ENCODE data around the gene PLCB1. TPM values are rescaled to one million over a fixed set of nuclear protein-coding genes. Genes with fewer than 3 reads are reported as not detected.

PLCB1 gene
- total and polyA plus RNA-seq, 2 experiments from 2014 or later = 14.9 to 20.7 TPM

DNA sequence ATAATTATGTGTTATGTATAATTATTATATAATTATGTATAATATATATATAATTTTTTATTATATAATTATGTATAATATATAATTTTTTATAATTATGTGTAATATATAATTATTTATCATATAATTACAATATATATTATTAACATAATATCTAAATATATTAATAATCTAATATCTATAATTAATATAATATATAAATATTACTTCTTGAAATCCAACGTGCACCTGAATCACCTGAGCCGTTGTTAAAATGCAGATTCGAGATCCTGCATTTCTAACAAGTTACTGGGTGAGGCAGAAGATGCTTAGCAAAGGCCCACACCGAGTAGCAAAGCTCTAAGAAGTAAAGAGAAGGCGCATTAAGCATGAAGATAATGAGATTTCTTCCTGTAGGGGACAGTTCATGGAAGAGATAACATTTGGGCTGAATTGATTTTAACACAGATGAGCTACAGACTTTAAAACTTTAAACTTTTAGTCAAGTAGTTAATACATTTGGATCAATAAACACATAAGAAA, 530.4 kb downstream of the PLCB1 start (continued):
- TF ChIP-seq, protein P1, sequence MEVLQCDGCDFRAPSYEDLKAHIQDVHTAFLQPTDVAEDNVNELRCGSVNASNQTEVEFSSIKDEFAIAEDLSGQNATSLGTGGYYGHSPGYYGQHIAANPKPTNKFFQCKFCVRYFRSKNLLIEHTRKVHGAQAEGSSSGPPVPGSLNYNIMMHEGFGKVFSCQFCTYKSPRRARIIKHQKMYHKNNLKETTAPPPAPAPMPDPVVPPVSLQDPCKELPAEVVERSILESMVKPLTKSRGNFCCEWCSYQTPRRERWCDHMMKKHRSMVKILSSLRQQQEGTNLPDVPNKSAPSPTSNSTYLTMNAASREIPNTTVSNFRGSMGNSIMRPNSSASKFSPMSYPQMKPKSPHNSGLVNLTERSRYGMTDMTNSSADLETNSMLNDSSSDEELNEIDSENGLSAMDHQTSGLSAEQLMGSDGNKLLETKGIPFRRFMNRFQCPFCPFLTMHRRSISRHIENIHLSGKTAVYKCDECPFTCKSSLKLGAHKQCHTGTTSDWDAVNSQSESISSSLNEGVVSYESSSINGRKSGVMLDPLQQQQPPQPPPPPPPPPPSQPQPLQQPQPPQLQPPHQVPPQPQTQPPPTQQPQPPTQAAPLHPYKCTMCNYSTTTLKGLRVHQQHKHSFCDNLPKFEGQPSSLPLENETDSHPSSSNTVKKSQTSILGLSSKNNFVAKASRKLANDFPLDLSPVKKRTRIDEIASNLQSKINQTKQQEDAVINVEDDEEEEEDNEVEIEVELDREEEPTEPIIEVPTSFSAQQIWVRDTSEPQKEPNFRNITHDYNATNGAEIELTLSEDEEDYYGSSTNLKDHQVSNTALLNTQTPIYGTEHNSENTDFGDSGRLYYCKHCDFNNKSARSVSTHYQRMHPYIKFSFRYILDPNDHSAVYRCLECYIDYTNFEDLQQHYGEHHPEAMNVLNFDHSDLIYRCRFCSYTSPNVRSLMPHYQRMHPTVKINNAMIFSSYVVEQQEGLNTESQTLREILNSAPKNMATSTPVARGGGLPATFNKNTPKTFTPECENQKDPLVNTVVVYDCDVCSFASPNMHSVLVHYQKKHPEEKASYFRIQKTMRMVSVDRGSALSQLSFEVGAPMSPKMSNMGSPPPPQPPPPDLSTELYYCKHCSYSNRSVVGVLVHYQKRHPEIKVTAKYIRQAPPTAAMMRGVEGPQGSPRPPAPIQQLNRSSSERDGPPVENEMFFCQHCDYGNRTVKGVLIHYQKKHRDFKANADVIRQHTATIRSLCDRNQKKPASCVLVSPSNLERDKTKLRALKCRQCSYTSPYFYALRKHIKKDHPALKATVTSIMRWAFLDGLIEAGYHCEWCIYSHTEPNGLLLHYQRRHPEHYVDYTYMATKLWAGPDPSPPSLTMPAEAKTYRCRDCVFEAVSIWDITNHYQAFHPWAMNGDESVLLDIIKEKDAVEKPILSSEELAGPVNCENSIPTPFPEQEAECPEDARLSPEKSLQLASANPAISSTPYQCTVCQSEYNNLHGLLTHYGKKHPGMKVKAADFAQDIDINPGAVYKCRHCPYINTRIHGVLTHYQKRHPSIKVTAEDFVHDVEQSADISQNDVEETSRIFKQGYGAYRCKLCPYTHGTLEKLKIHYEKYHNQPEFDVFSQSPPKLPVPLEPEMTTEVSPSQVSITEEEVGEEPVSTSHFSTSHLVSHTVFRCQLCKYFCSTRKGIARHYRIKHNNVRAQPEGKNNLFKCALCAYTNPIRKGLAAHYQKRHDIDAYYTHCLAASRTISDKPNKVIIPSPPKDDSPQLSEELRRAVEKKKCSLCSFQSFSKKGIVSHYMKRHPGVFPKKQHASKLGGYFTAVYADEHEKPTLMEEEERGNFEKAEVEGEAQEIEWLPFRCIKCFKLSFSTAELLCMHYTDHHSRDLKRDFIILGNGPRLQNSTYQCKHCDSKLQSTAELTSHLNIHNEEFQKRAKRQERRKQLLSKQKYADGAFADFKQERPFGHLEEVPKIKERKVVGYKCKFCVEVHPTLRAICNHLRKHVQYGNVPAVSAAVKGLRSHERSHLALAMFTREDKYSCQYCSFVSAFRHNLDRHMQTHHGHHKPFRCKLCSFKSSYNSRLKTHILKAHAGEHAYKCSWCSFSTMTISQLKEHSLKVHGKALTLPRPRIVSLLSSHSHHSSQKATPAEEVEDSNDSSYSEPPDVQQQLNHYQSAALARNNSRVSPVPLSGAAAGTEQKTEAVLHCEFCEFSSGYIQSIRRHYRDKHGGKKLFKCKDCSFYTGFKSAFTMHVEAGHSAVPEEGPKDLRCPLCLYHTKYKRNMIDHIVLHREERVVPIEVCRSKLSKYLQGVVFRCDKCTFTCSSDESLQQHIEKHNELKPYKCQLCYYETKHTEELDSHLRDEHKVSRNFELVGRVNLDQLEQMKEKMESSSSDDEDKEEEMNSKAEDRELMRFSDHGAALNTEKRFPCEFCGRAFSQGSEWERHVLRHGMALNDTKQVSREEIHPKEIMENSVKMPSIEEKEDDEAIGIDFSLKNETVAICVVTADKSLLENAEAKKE (CRISPR knock-in tag; IDR thresholded peaks at IDR 0.05) = no peak
- TF ChIP-seq ZNF114 (CRISPR knock-in tag; IDR thresholded peaks at IDR 0.05) (no peak), EZH2phosphoT487 (IDR thresholded peaks at IDR 0.05; ENCODE audit: unreplicated experiment) (no peak), EZH2 (IDR thresholded peaks at IDR 0.05; ENCODE audit: low read depth, unreplicated experiment) (no peak)
- TF ChIP-seq, protein P2, sequence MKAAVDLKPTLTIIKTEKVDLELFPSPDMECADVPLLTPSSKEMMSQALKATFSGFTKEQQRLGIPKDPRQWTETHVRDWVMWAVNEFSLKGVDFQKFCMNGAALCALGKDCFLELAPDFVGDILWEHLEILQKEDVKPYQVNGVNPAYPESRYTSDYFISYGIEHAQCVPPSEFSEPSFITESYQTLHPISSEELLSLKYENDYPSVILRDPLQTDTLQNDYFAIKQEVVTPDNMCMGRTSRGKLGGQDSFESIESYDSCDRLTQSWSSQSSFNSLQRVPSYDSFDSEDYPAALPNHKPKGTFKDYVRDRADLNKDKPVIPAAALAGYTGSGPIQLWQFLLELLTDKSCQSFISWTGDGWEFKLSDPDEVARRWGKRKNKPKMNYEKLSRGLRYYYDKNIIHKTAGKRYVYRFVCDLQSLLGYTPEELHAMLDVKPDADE (IDR thresholded peaks at IDR 0.05) = no peak

DNA sequence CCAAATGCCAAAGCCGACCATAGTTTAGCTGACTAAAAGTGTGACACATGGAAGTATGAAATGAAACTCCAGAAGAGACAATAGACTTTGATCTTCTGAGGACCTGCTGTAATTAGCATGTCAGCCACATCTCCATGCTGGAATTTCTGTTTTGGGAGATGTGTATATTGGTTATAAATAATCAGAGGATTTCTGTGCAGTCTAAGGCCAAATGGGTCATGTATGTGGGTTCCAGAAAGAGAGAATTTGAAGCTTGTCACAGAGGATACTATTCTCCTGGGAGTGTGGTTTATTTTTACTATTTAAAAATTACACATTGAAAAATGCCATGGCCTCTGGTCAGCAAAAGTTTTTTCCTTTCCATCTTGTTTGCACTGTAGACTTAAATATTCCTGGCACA, 531.4 kb downstream of the PLCB1 start:
- Histone ChIP-seq H3K27ac (ENCODE audit: low read depth) (no peak overlapping the region), H3K36me3 (ENCODE audit: insufficient read depth) (no peaks in the 10 kb centered on the region), H3K27me3 (ENCODE audit: insufficient read depth) (no peaks in the 10 kb centered on the region), H2AFZ (no peak overlapping the region), H3K4me2 (no peak overlapping the region), H4K20me1 (replicated peaks; ENCODE audit: insufficient read depth) (no peaks in the 10 kb centered on the region), H3F3A (replicated peaks; ENCODE audit: low read depth) (no peaks in the 10 kb centered on the region), H3K4me3 (no peak overlapping the region), H3K9me2 (ENCODE audit: insufficient read depth) (no peaks in the 10 kb centered on the region), H3K79me2 (replicated peaks; ENCODE audit: insufficient read depth) (no peaks in the 10 kb centered on the region), H3K4me1 (ENCODE audit: insufficient read depth) (no peaks in the 10 kb centered on the region)
- H3K36me3 Mint-ChIP-seq (ENCODE audit: low read depth) = no peaks in the 10 kb centered on the region
- no peaks in the 10 kb centered on the region for H3K4me1 Mint-ChIP-seq
- H3K9me3 Mint-ChIP-seq = no peaks in the 10 kb centered on the region
- H3K4me3 Mint-ChIP-seq = no peak overlapping the region
- H3K27me3 Mint-ChIP-seq (ENCODE audit: insufficient read depth, low read depth, poor library complexity) = no peaks in the 10 kb centered on the region
- H3K27ac Mint-ChIP-seq = no peak overlapping the region
- DNase-seq (ENCODE audit: low spot score) (no peak), ATAC-seq (no peak)
- TF ChIP-seq, protein P3, sequence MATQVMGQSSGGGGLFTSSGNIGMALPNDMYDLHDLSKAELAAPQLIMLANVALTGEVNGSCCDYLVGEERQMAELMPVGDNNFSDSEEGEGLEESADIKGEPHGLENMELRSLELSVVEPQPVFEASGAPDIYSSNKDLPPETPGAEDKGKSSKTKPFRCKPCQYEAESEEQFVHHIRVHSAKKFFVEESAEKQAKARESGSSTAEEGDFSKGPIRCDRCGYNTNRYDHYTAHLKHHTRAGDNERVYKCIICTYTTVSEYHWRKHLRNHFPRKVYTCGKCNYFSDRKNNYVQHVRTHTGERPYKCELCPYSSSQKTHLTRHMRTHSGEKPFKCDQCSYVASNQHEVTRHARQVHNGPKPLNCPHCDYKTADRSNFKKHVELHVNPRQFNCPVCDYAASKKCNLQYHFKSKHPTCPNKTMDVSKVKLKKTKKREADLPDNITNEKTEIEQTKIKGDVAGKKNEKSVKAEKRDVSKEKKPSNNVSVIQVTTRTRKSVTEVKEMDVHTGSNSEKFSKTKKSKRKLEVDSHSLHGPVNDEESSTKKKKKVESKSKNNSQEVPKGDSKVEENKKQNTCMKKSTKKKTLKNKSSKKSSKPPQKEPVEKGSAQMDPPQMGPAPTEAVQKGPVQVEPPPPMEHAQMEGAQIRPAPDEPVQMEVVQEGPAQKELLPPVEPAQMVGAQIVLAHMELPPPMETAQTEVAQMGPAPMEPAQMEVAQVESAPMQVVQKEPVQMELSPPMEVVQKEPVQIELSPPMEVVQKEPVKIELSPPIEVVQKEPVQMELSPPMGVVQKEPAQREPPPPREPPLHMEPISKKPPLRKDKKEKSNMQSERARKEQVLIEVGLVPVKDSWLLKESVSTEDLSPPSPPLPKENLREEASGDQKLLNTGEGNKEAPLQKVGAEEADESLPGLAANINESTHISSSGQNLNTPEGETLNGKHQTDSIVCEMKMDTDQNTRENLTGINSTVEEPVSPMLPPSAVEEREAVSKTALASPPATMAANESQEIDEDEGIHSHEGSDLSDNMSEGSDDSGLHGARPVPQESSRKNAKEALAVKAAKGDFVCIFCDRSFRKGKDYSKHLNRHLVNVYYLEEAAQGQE (IDR thresholded peaks at IDR 0.05; ENCODE audit: unreplicated experiment) = no peak
- no peak for TF ChIP-seq EZH2phosphoT487 (IDR thresholded peaks at IDR 0.05; ENCODE audit: unreplicated experiment)
